GM12878 (cell line): Measurements from ENCODE around the gene ADCY5. TPM values are rescaled to one million over a fixed set of nuclear protein-coding genes. Genes with fewer than 3 reads are reported as not detected.

Experiments
- ATAC-seq: fragments of 200-7000 bp; cut with Tn5 transposase; 3 replicates; pipeline ENCODE4 v1.9.1; 2020; ENCODE audit warnings: mild to moderate bottlenecking, moderate library complexity
- BruUV-seq: library from RNA; stranded (reverse); fragments of 400-500 nt; replicated peaks from 2 replicates; lab custom pipeline; 2021; lab: Mats Ljungman, UMichigan
- CTCF ChIA-PET: fragments of 300-600 bp; sonication (Branson Sonifier 250); formaldehyde crosslinking; extraction: SDS; loops from one replicate; lab custom pipeline; 2021; ENCODE audit warnings: inconsistent platforms; lab: Yijun Ruan, JAX
- POLR2A ChIA-PET: fragments of 350-600 bp; formaldehyde crosslinking; extraction: SDS; loops from one replicate; lab custom pipeline; 2021; ENCODE audit warnings: inconsistent platforms; lab: Charles Lee
- RAD21 ChIA-PET: fragments of 300-600 bp; sonication (Branson Sonifier 250); formaldehyde crosslinking; loops from one replicate; lab custom pipeline; 2023; ENCODE audit warnings: antibody characterized with exemption; ENCODE audit not compliant: unreplicated experiment; lab: Charles Lee
- SMC1A ChIA-PET: fragments of 300-600 bp; sonication (Branson Sonifier 250); formaldehyde crosslinking; loops from one replicate; lab custom pipeline; 2023; ENCODE audit not compliant: unreplicated experiment, uncharacterized antibody; lab: Charles Lee
- DNase-seq: peaks from one replicate; pipeline ENCODE4 v3.0.0-alpha.2; 2011; ENCODE audit warnings: low read depth, low spot score
- FAIRE-seq: peaks from 3 replicates; lab custom pipeline; 2011; peaks lifted over from hg19 to GRCh38; lab: Jason Lieb, UNC
- H2AFZ ChIP-seq: 2 replicates; pipeline ENCODE4 v1.6.0; 2011; ENCODE audit warnings: low read depth, low read length, control low read depth; ENCODE audit not compliant: control insufficient read depth
- H3K27ac ChIP-seq: 2 replicates; pipeline ENCODE4 v1.5.1; 2011; ENCODE audit warnings: control low read depth; ENCODE audit not compliant: control insufficient read depth, insufficient read depth
- H3K27me3 ChIP-seq, 2 experiments: replicated peaks in 1 of 2; 2 replicates each; pipeline versions ENCODE4 v1.6.0 to v1.6.1; 2011; ENCODE audit warnings: low read length in 1 of 2; ENCODE audit not compliant: control insufficient read depth in 2 of 2, insufficient read depth in 2 of 2
- H3K36me3 ChIP-seq, 2 experiments: 2 replicates each; pipeline ENCODE4 v1.5.1; 2011; ENCODE audit warnings: low read length in 1 of 2; ENCODE audit not compliant: control insufficient read depth in 2 of 2, insufficient read depth in 2 of 2
- H3K4me1 ChIP-seq: 2 replicates; pipeline ENCODE4 v1.6.1; 2011; ENCODE audit warnings: mild to moderate bottlenecking, low read length, moderate library complexity, mixed read lengths; ENCODE audit not compliant: control insufficient read depth, insufficient read depth
- H3K4me2 ChIP-seq: 2 replicates; pipeline ENCODE4 v1.6.0; 2011; ENCODE audit warnings: control low read depth; ENCODE audit not compliant: control insufficient read depth, insufficient read depth
- H3K4me3 ChIP-seq: fragments of 200-600 bp; sonication (generic); 2 replicates; pipeline ENCODE4 v1.5.1; 2016
- H3K79me2 ChIP-seq: 2 replicates; pipeline ENCODE4 v1.6.0; 2011; ENCODE audit warnings: low read length; ENCODE audit not compliant: control insufficient read depth, insufficient read depth
- H3K9ac ChIP-seq: 2 replicates; pipeline ENCODE4 v1.8.0; 2011; ENCODE audit warnings: low read length, control low read depth, mixed read lengths; ENCODE audit not compliant: control insufficient read depth, insufficient read depth
- H3K9me3 ChIP-seq: replicated peaks from 3 replicates; pipeline ENCODE4 v1.5.1; 2011; ENCODE audit warnings: mild to moderate bottlenecking, low read length; ENCODE audit not compliant: control insufficient read depth, insufficient read depth
- H4K20me1 ChIP-seq: 2 replicates; pipeline ENCODE4 v1.6.0; 2011; ENCODE audit not compliant: control insufficient read depth, insufficient read depth
- CEBPB ChIP-seq, 2 experiments: fragments of 150-350 bp in 1 of 2; IDR thresholded peaks; 2 replicates each; pipeline ENCODE4 v1.6.1; 2012 to 2014; ENCODE audit warnings: low read depth in 2 of 2, low read length in 2 of 2, borderline replicate concordance in 1 of 2, inconsistent platforms in 1 of 2
- GABPA ChIP-seq: IDR thresholded peaks from 2 replicates; pipeline ENCODE4 v1.6.1; 2014; ENCODE audit warnings: antibody characterized with exemption, low read depth, mild to moderate bottlenecking, inconsistent platforms
- IRF4 ChIP-seq: IDR thresholded peaks from 2 replicates; pipeline ENCODE4 v1.6.1; 2011; ENCODE audit warnings: low read depth, low read length
- PAX5 ChIP-seq: IDR thresholded peaks from 2 replicates; pipeline ENCODE4 v1.6.1; 2011; ENCODE audit warnings: low read depth, low read length, borderline replicate concordance
- ZZZ3 ChIP-seq: IDR thresholded peaks from 2 replicates; pipeline ENCODE4 v1.6.1; 2011; ENCODE audit warnings: low read depth; ENCODE audit not compliant: control insufficient read depth, insufficient read length
- WGBS: methylation state at CpG from one replicate; pipeline ENCODE4 v1.1.6; 2016; ENCODE audit warnings: low lambda C conversion rate; ENCODE audit not compliant: insufficient replicate concordance, insufficient coverage; ENCODE audit errors: missing lambda C conversion rate; 5-methylcytosine and 5-hydroxymethylcytosine counted together
- in situ Hi-C: fragments of 300-500 bp; cut with MboI; formaldehyde crosslinking; loops from 9 replicates; pipeline ENCODE4 v1.14.3; 2018; ENCODE audit warnings: mixed read lengths
- intact Hi-C: fragments of 100-400 bp; cut with micrococcal nuclease; formaldehyde crosslinking; loops from one replicate; pipeline ENCODE4 v1.14.2; 2022; ENCODE audit not compliant: unreplicated experiment
- polyA plus RNA-seq, 11 experiments: library from polyadenylated mRNA; depleted of rRNA in 4 of 11; unstranded in 6 of 11; stranded (reverse) in 5 of 11; fragments of >200 nt; fragmentation: Nextera tagmentation in 4 of 11; fragmentation: Illumina TruSeq in 1 of 11; extraction: Ambion mirVana in 4 of 11; extraction: Trizol in 1 of 11; gene quantifications; 1 replicate in 1 of 11; 2 replicates in 10 of 11; pipeline versions ENCODE4 v1.2.1 to v1.2.3, GENCODE V29; 2011 to 2016; ENCODE audit warnings: inconsistent platforms in 2 of 11, missing spikeins in 2 of 11, low read depth in 1 of 11
- total RNA-seq, 4 experiments: library from RNA; depleted of rRNA in 3 of 4; stranded (reverse); fragments of >200 nt in 3 of 4; fragmentation: Illumina TruSeq in 1 of 4; extraction: Trizol in 1 of 4; gene quantifications; 2 replicates each; pipeline versions ENCODE4 v1.2.1 to v1.2.3, GENCODE V29; 2013 to 2021
- TF ChIP-seq, protein P1 (sequence below): IDR thresholded peaks from 2 replicates; pipeline ENCODE4 v1.6.1; 2012; ENCODE audit warnings: low read depth, low read length, improper control_type of control experiment

Gene ADCY5
- total and polyA plus RNA-seq, 10 of the 15 experiments (the other 5 are each of a cell fraction or from before 2014, with no cell fraction given) = under 0.01 to 0.24 (median 0.02) TPM; not detected in 4

DNA sequence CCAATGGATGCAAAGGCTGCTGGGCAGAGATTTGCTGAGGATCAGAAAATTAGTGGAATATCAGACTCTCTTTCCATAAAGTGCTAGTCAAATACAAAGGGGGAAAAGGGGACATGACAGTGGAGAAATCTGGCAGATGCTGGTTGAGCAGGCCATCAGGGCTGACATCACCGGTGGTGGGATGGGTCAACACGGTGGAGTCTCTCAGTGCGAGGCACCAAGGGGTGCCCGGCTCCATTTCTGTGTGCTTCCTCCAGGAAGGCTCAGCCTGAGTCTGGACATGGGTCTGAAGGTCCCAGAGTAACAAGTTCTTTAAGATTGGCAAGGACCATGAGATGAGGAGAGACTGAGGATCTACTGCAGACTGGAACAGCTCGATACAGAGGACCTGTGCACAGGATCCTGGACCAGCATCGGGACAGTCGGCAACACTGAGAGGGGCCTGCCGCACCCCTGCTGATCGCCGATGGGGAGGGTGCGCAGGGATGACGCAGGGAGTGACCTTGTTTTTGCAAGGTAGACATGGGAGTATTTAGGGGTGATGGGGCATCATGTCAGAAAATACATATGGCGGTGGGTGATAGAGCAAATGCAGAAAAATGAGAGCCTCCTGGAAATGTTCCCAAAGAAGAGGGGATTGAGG is 154.5 kb downstream of the ADCY5 start:
- no peak overlapping the region for H3K4me2 ChIP-seq
- CTCF ChIA-PET = no interaction called here
- H3K4me3 ChIP-seq = no peak overlapping the region
- no peak for ATAC-seq
- no peak overlapping the region for H2AFZ ChIP-seq
- RAD21 ChIA-PET = no interaction called here
- no peak for TF ChIP-seq PAX5
- no peak for TF ChIP-seq ZZZ3
- TF ChIP-seq, protein P1, sequence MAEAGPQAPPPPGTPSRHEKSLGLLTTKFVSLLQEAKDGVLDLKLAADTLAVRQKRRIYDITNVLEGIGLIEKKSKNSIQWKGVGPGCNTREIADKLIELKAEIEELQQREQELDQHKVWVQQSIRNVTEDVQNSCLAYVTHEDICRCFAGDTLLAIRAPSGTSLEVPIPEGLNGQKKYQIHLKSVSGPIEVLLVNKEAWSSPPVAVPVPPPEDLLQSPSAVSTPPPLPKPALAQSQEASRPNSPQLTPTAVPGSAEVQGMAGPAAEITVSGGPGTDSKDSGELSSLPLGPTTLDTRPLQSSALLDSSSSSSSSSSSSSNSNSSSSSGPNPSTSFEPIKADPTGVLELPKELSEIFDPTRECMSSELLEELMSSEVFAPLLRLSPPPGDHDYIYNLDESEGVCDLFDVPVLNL = no peak
- TF ChIP-seq GABPA = no peak
- TF ChIP-seq IRF4 = no peak
- TF ChIP-seq CEBPB (IDR thresholded peaks at IDR 0.05; ENCODE audit: borderline replicate concordance in 1 of 2, low read depth in 2 of 2, low read length in 2 of 2) = no peak
- TF ChIP-seq, all 136 proteins: peak for 0
- Histone ChIP-seq H3K36me3 (no peaks in the 10 kb centered on the region), H3K27ac (no peak overlapping the region), H3K27me3 (no peaks in the 10 kb centered on the region; a peak in 1 of 4 replicates), H3K9me3 (no peaks in the 10 kb centered on the region), H4K20me1 (no peaks in the 10 kb centered on the region), H3K4me1 (no peaks in the 10 kb centered on the region), H3K9ac (no peak overlapping the region), H3K79me2 (no peaks in the 10 kb centered on the region)
- no TSS peak for BruUV-seq
- WGBS = 63% methylated on average over 13 of the region's 13 CpGs
- ChIA-PET POLR2A (no interaction called here), SMC1A (no interaction called here)
- in situ Hi-C loops (no loop called here), intact Hi-C loops (no loop called here)
- FAIRE-seq (no peak), DNase-seq (no peak)
